A549 treated with Mapracorat at 1 μM for 4 hours (cell line): ENCODE results near the gene MAPK10. TPM values are rescaled to one million over a fixed set of nuclear protein-coding genes. Genes with fewer than 3 reads are reported as not detected.

Experiments used
- total RNA-seq: library from RNA; stranded (reverse); fragments of 200-300 nt; extraction: Qiagen RNA extraction; gene quantifications from 5 replicates; pipeline ENCODE4 v1.2.3, GENCODE V29; 2022

The MAPK10 gene
- total RNA-seq, result 0.33 to 0.51 TPM (median 0.35 TPM) in 5 replicates

GRCh38 chr4:86359944-86360478 lies at the start of gene MAPK10:
TSS of gene MAPK10 (minus strand) at chr4:86360053.

Other genes starting within 250 kb of the MAPK10 start
- gene PTPN13, start 234.3 kb upstream of the MAPK10 start, total RNA-seq, result 3.7 to 4.1 TPM (median 3.9 TPM) in 5 replicates